GM04503 (cell line): ENCODE data around the gene GALNTL6.
"Not testable (repeated sequence)": the region's sequence is repeated elsewhere in the genome, so short reads cannot be mapped to it uniquely, and the experiment has no call there.

Experiments
- DNase-seq: peaks from one replicate; pipeline ENCODE4 v3.0.0-alpha.2; 2012; ENCODE audit warnings: low read depth

The GALNTL6 gene

DNA sequence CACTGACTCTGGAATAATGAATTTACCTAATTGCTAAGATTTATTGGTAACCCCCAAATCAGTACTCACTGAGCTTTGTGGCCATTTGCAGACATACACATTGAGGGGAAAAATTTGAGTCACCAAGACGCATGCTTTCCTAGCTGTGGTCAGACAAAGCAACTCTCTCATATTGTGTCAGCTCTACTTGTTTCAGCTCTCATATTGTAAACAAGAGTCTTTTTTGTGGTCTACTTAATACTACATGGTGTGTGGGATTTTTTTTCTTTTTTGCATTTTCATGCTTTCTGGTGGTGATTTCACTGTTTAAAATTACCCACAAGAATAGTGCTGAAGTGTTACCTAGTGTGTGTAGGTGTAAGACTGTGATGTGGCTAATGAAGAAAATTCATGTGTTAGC, 927.2 kb downstream of the GALNTL6 start:
- DNase-seq = no peak

GRCh38 chr4:172750910-172751309, 937.7 kb downstream of the GALNTL6 start:
- DNase-seq = no peak

GRCh38 chr4:172751550-172751949, 938.3 kb downstream of the GALNTL6 start:
- no peak for DNase-seq

GRCh38 chr4:172758586-172759340, 945.6 kb downstream of the GALNTL6 start:
- DNase-seq = no peak

DNA sequence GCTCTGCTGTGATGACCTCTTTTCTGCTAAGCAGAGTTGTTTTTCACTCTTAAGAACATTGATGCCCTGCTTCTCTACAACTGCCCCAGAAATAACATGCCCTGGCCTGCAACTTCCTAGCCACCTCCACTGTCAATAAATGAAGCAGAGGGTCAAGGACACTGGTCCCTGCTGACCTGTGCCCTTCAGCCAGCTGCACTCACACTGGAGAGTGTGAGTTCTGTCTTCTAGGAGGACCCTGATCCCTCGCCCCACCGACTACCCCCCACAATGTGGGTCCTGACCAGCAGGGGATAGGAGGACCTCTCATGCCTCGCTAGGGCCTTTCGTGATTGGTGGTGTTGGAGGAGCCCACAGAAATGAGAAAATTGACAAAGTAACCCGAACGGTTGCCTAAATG, 947.3 kb downstream of the GALNTL6 start:
- DNase-seq = no peak

- DNase-seq = no peak
These were observed 949.7 kb downstream of the GALNTL6 start for GRCh38 chr4:172762895-172763294.

DNA sequence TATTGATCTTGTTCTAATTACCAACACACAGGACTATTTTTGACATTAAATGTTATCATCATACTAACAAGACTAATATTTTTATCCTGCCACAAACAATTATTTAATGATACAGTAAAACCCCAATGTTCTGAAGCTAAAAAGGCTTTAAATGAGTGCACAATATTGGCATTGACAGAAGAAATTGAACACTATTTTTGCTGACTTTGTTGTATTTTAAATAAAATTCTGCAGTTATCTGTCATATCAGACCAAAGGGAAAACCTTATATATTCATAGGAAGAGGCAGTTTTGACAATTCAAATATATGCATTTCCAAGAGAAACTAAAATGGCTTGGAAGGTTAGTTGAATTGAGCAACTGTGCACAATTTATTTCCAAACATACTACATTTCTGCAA, 957.6 kb downstream of the GALNTL6 start:
- no peak for DNase-seq

DNA sequence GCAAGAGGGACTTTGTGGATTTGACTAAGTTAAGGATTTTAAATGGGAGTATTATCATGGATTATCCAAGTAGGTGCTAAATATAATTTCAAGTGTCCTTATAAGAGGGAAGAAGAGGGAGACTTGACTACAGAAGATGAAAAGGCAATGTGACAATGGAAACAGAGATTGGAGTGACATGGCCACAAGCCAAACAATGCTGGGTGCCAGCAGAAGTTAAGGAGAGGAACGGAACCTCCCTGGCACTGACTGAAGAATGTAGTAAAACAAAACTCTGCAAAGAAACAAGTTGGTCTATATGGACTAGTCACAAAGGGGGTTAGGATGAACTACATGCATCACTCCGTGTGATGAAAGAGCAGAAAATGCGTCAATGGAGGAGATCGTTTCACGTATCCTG, 959.6 kb downstream of the GALNTL6 start:
- no peak for DNase-seq

DNA sequence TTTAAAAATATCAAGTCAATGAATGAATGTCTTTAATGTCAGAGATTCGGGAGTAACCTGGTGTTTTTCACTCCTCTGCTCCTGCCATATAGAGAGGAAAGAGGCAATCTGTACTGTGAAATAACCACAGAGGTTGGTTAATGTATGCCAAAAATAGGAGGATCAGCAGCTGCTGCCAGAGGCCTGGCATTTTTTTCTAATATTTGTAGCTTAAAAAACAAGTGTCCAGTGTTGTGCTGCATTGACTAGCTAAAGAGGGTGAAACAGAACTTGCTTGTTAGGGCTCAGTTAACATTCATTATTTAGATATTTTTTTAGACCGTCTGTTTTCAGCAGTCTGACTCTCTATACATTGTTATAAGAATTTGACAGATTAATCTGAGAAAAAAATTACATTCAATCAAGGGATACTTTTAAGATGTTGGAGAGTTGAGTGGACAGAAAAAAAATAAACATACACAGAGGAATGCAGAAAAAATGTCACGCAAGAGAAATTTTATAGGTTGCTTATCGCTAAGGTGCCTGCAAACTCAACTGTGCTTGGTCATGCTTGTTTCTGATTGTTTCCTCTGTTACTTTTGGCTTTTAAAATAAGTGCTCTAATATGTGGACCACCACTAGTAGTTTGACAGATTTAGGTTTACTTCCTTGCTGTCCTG, 963.1 kb downstream of the GALNTL6 start:
- no peak for DNase-seq

DNA sequence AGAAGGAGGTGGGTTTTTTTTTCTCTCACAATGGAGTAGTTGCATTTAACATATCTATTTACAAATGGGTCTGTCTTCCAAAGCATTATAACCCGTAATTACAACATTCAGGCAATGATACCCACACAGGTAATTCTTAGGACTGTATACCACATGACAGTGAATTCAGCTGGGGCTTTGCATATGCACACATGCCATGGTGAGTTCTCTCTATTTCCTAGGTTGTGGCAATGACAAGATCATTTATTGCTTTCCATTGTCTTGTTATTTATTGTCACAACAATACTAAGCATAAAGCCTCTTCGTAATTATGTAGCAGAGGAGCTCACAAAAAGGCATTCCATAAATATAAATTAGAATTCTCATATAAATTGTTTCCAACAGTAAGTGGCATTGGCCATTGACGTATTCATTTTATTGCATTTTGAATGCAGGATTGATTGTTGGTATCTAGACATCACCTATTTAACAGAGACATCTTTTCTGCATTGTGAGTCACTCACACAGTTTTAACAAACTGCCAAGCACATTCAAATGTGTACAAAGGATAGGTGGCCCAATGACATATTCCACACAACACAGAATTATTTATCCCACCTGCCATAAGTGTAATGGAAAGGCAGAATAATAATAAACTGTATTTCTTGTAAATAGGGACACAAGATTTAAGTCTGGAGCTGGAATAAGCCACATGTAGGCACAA, 964.7 kb downstream of the GALNTL6 start:
- DNase-seq = no peak

DNA sequence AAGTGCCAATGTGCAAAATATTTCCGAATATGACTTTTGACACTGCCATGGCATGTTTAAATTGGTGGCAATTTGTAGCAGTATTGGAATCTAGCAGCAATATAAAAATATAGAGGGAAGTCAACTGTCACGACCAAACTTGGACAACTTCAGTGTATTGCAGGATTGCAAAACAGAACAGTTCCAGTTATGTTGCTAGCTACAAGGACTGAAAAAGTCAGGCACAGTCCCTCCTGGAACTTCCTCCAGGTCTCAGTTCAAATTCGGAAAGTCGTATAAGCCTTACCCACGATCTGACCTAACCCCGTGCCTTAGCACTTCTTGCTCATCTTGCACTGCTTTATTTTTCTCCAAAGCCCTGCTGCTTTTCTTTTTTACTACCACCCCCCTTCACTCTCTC, 965.4 kb downstream of the GALNTL6 start:
- no peak for DNase-seq

DNA sequence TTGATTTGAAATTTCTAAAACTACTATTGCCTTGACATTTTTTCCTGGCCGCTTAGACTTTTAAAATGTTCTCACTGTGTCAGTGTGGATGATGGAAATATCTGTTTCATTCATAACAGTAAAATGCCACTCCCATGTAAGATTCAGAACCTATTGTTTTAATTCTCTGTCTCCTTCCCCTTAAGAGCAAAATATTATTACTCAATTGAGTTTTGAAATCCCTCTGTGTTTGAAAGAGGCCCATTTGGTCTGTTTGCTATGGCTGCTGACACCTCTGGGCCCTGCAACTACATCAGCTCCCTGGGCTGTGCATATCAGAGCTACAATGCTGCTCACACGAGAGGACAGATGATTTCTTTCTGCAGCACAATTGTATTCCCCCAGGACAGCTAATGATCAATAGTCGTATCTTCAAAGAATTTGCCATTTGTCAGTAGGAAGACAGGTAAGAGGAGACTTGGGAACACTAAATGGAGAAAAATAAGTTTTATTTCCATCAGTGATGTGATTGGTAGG, 967.4 kb downstream of the GALNTL6 start:
- no peak for DNase-seq

DNA sequence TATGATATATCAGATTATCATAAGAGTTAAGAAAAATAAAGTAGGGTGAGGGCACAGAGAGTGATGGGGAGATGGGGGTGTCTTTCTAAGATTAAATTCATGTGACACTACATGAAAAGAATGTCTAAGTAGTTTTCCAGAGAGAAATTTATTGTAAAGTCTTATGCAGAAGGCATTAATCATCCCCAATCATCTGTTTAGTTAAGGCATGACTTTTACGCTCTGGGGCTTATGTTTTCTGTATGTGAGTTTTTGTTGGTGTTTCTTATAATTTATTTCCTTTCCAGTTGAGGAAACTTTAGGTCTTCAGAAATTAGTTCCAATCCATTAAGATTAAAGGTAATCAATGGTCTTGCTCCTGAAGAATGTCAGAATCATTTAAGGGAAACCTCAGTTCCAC, 972.4 kb downstream of the GALNTL6 start:
- no peak for DNase-seq

- DNase-seq = no peak
These were observed 973.0 kb downstream of the GALNTL6 start for GRCh38 chr4:172786039-172786792.

DNA sequence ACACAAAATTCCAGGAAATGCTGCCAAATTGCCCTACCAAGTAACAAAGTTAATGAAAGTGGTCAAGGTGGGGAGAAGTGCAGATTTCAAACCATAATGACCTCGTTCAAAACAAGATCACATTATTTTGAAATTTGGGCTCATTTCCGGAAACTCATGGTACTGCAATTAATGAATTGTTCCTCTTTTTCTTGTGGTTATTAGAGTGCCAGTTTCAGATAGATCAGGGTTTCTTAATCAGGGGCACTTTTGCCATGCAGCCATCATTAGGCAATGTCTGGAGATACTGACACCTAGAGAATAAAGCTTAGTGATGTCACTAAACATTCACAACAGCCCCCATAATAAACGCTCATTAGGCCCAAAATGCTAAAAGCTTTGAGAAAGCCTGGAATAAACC, 973.9 kb downstream of the GALNTL6 start:
- DNase-seq = no peak

- DNase-seq = no peak
These were observed 978.6 kb downstream of the GALNTL6 start for GRCh38 chr4:172791841-172792240.

DNA sequence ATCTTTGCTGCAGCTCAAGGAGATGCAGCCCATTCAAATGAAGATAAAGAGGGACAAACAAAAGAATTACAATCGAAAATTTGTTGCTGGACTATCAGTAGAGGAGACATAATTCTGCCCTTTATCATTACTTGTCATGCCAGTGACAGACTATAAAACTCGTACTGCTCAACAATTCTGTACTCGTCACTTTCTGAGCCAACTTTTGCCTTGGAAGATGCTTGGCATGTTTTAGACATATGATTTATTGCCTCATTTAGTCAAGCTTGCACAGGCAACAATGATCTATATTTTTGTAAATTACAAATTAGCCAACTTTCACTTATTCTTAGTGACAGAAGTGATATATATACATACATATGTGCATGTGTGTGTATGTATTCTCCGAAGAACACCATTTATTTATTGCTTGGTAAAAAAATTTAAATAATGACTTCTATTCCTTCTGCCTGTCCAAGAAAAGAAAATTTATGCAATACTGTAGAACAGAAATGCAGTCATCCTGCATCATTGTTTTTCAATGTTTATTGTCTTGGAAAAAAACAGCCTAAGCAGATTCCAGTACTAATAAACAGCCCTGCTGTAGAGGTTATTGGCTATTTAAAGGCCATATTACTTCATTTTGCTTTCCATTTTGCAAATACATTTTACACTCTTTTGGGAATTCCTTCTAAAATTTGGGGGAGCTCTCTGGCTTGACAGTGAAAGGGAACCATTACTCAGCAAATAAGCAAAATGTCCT, 980.5 kb downstream of the GALNTL6 start:
- no peak for DNase-seq

DNA sequence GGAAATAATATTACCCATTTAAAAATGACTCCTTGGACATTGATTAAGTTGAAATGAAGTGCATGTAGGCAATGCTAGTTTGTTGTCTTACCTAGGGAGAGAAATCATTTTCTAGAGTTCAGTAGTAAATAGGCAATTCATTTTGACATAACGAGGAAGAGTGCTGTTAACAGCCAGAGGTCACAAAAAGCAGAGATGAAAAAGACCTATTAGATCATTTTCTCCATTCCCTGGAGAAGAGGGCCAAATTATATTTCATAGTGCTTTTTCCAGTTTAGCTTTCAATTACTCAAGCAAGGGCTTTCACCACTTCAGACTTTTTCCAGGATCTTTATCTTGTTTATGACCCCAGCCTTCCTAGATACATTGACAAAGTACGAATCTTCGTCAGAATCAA, 981.1 kb downstream of the GALNTL6 start:
- DNase-seq = no peak

GRCh38 chr4:172797281-172797680, 984.1 kb downstream of the GALNTL6 start:
- not testable (repeated sequence) for DNase-seq

DNA sequence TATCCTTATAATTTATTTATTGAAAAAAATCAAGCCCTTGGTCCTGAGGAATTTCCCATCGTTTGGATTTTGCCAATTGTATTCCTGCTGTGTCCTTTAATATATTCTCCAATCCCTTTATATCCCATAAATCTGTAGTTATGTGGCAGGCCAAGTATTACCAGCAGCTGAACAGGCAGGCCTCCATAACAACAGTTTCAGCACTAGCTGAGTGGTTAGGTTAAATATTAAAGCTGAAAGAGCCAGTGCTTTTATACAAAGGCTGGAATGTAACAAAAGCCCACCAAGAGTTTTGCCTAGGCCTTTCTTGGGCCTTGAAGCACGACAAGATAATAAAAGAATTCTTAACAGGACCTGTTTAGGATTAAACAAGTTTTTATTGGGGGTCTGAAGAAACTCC, 988.8 kb downstream of the GALNTL6 start:
- DNase-seq = no peak

DNA sequence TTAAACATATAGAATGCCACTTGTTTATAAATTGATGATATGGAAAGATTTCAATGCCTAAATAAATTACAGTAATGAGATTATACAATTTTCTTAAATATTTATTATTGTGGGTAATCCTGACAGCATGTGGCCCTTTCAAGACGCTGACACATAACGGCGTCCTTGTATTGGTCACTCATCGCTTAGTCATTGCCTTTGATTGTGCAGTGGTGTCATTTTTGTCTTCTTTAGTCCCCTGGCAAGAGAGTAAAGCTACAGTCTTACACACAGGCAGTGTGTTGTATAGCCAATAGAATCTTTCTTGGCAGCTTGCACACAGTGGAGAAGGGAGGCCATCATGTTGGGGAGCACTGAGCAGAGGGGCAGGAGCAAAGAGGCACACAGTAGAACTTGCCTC, 993.6 kb downstream of the GALNTL6 start:
- DNase-seq = no peak

DNA sequence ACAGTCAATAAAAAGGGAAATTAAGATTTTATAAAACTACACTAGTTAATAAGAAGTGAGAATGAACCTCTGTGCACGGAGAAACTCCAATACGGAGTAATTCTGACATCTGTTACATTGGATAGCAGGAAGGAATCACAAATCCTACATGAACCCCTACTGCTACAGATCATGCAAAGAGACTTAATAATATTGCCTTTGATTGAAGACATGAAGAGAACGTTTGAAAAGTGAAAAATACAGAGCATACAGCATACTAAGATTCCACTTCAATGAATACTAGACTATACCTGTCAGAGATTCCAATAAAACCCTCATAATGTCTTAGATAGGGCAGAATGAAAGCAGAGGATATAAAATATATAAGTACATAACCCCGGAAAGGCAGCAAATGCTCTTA, 995.0 kb downstream of the GALNTL6 start:
- no peak for DNase-seq
